ENCODE data around the gene ANKDD1A.

Gene ANKDD1A

GRCh38 chr15:64923546-64923945 lies 11.8 kb downstream of the ANKDD1A start:
- no peak for DNase-seq (ENCODE audit: low spot score)

GRCh38 chr15:64925335-64926330 lies 13.9 kb downstream of the ANKDD1A start:
- no peak for DNase-seq (ENCODE audit: low spot score)

- DNase-seq (ENCODE audit: low spot score), result no peak
Measured at GRCh38 chr15:64926661-64927060, 15.0 kb downstream of the ANKDD1A start.

- DNase-seq (ENCODE audit: low spot score), result no peak
Measured at GRCh38 chr15:64928626-64929220, 17.0 kb downstream of the ANKDD1A start.

- no peak for DNase-seq (ENCODE audit: low spot score)
Measured at GRCh38 chr15:64930019-64930652, 18.4 kb downstream of the ANKDD1A start.

GRCh38 chr15:64930778-64931371 lies 19.2 kb downstream of the ANKDD1A start:
- no peak for DNase-seq (ENCODE audit: low spot score)

- DNase-seq (ENCODE audit: low spot score), result no peak
Measured at GRCh38 chr15:64931381-64931780, 19.7 kb downstream of the ANKDD1A start.

GRCh38 chr15:64934023-64934422 lies 22.3 kb downstream of the ANKDD1A start:
- DNase-seq (ENCODE audit: low spot score), result no peak

GRCh38 chr15:64938192-64938591 lies 26.5 kb downstream of the ANKDD1A start:
- DNase-seq (ENCODE audit: low spot score), result no peak

- no peak for DNase-seq (ENCODE audit: low spot score)
Measured at GRCh38 chr15:64942356-64942755, 30.7 kb downstream of the ANKDD1A start.

- no peak for DNase-seq (ENCODE audit: low spot score)
Measured at GRCh38 chr15:64943512-64944225, 32.0 kb downstream of the ANKDD1A start.

- no peak for DNase-seq (ENCODE audit: low spot score)
Measured at GRCh38 chr15:64944961-64945360, 33.3 kb downstream of the ANKDD1A start.

GRCh38 chr15:64947211-64947610 lies 35.5 kb downstream of the ANKDD1A start:
- no peak for DNase-seq (ENCODE audit: low spot score)

- DNase-seq (ENCODE audit: low spot score), result no peak
Measured at GRCh38 chr15:64948916-64949315, 37.2 kb downstream of the ANKDD1A start.

GRCh38 chr15:64949383-64950186 lies 37.9 kb downstream of the ANKDD1A start:
- no peak for DNase-seq (ENCODE audit: low spot score)

GRCh38 chr15:64950888-64951287 lies 39.2 kb downstream of the ANKDD1A start:
- no peak for DNase-seq (ENCODE audit: low spot score)

GRCh38 chr15:64951777-64952418 lies 40.2 kb downstream of the ANKDD1A start:
- no peak for DNase-seq (ENCODE audit: low spot score)

GRCh38 chr15:64954395-64954794 lies 42.7 kb downstream of the ANKDD1A start:
- no peak for DNase-seq (ENCODE audit: low spot score)

GRCh38 chr15:64959128-64959527 lies 47.4 kb downstream of the ANKDD1A start:
- DNase-seq (ENCODE audit: low spot score), result no peak

GRCh38 chr15:64960153-64960552 lies 48.5 kb downstream of the ANKDD1A start:
- DNase-seq (ENCODE audit: low spot score), result no peak
